T-helper 1 cell treated with Interleukin-12 subunit alpha and Interleukin-12 subunit beta and Interleukin-4 antibody, amounts not matched to agents 30 μg/mL and 1 μg/mL, for 36 hours (primary cell): ENCODE data around the gene SCAP.
"Not testable (repeated sequence)": the region's sequence is repeated elsewhere in the genome, so short reads cannot be mapped to it uniquely, and the experiment has no call there.

Experiments
- H3K27ac Mint-ChIP-seq: one replicate; pipeline ENCODE4 v1.8.0; 2021; ENCODE audit warnings: mild to moderate bottlenecking, mixed read lengths
- H3K27me3 Mint-ChIP-seq: one replicate; pipeline ENCODE4 v1.8.0; 2021; ENCODE audit warnings: low read depth, mixed read lengths
- H3K36me3 Mint-ChIP-seq: one replicate; pipeline ENCODE4 v1.8.0; 2021; ENCODE audit warnings: low read depth, mixed read lengths
- H3K4me1 Mint-ChIP-seq: one replicate; pipeline ENCODE4 v1.8.0; 2021; ENCODE audit warnings: low read depth, mixed read lengths
- H3K4me3 Mint-ChIP-seq: one replicate; pipeline ENCODE4 v1.8.0; 2021; ENCODE audit warnings: mild to moderate bottlenecking, moderate library complexity, mixed read lengths
- H3K9me3 Mint-ChIP-seq: one replicate; pipeline ENCODE4 v1.8.0; 2021; ENCODE audit warnings: mixed read lengths

SCAP gene

GRCh38 chr3:47468315-47468714 lies 7.4 kb downstream of the SCAP start:
- H3K27ac Mint-ChIP-seq, H3K9me3 Mint-ChIP-seq, H3K4me3 Mint-ChIP-seq, H3K27me3 Mint-ChIP-seq: not testable (repeated sequence)
- Mint-ChIP-seq H3K4me1 (peaks cover 10% of the 10 kb centered on the region), H3K36me3 (peaks cover 21% of the 10 kb centered on the region)

- no peaks in the 10 kb centered on the region for H3K27me3 Mint-ChIP-seq
- H3K9me3 Mint-ChIP-seq: peaks cover 7% of the 10 kb centered on the region
- H3K4me1 Mint-ChIP-seq: peaks cover 13% of the 10 kb centered on the region
- H3K27ac Mint-ChIP-seq: no peak overlapping the region
- peaks cover 23% of the 10 kb centered on the region for H3K36me3 Mint-ChIP-seq
- H3K4me3 Mint-ChIP-seq: no peak overlapping the region
These were observed 11.2 kb downstream of the SCAP start for GRCh38 chr3:47464588-47464987.

- not testable (repeated sequence) for H3K4me3 Mint-ChIP-seq, H3K27me3 Mint-ChIP-seq, H3K27ac Mint-ChIP-seq, H3K9me3 Mint-ChIP-seq, H3K36me3 Mint-ChIP-seq
- H3K4me1 Mint-ChIP-seq: peaks cover 12% of the 10 kb centered on the region
These were observed 16.1 kb downstream of the SCAP start for GRCh38 chr3:47459534-47460085.

- Mint-ChIP-seq H3K9me3 (peaks cover 7% of the 10 kb centered on the region), H3K36me3 (peaks cover 8% of the 10 kb centered on the region), H3K27ac (no peak overlapping the region), H3K4me1 (peaks cover 6% of the 10 kb centered on the region), H3K27me3 (no peaks in the 10 kb centered on the region), H3K4me3 (no peak overlapping the region)
These were observed 18.8 kb downstream of the SCAP start for GRCh38 chr3:47456984-47457383.

GRCh38 chr3:47455806-47456452 lies 19.8 kb downstream of the SCAP start:
- Mint-ChIP-seq H3K9me3 (peaks cover 9% of the 10 kb centered on the region), H3K36me3 (peaks cover 9% of the 10 kb centered on the region), H3K27ac (no peak overlapping the region), H3K27me3 (no peaks in the 10 kb centered on the region), H3K4me3 (no peak overlapping the region), H3K4me1 (peaks cover 10% of the 10 kb centered on the region)

- Mint-ChIP-seq H3K27ac (no peak overlapping the region), H3K4me3 (no peak overlapping the region), H3K4me1 (peaks cover 6% of the 10 kb centered on the region), H3K36me3 (peaks cover 11% of the 10 kb centered on the region), H3K9me3 (peaks cover 14% of the 10 kb centered on the region), H3K27me3 (no peaks in the 10 kb centered on the region)
These were observed 23.1 kb downstream of the SCAP start for GRCh38 chr3:47452453-47453215.

GRCh38 chr3:47444103-47444502 lies 31.6 kb downstream of the SCAP start:
- Mint-ChIP-seq H3K27ac (no peak overlapping the region), H3K9me3 (peaks cover 11% of the 10 kb centered on the region), H3K4me1 (peaks cover 2% of the 10 kb centered on the region), H3K27me3 (no peaks in the 10 kb centered on the region), H3K4me3 (no peak overlapping the region), H3K36me3 (peaks cover 20% of the 10 kb centered on the region)

GRCh38 chr3:47443611-47443995 lies 32.1 kb downstream of the SCAP start:
- Mint-ChIP-seq H3K4me3 (no peak overlapping the region), H3K9me3 (peaks cover 8% of the 10 kb centered on the region), H3K36me3 (peaks cover 18% of the 10 kb centered on the region), H3K27ac (no peak overlapping the region), H3K27me3 (no peaks in the 10 kb centered on the region), H3K4me1 (peaks cover 2% of the 10 kb centered on the region)

GRCh38 chr3:47441796-47442551 lies 33.8 kb downstream of the SCAP start:
- Mint-ChIP-seq H3K27ac (no peak overlapping the region), H3K4me3 (no peak overlapping the region), H3K27me3 (no peaks in the 10 kb centered on the region), H3K9me3 (no peaks in the 10 kb centered on the region), H3K36me3 (peaks cover 17% of the 10 kb centered on the region), H3K4me1 (peaks cover 2% of the 10 kb centered on the region)

GRCh38 chr3:47440131-47440530 lies 35.6 kb downstream of the SCAP start:
- no peak overlapping the region for H3K4me3 Mint-ChIP-seq
- no peak overlapping the region for H3K27ac Mint-ChIP-seq
- H3K4me1 Mint-ChIP-seq: peaks cover 2% of the 10 kb centered on the region
- no peaks in the 10 kb centered on the region for H3K9me3 Mint-ChIP-seq
- peaks cover 15% of the 10 kb centered on the region for H3K36me3 Mint-ChIP-seq
- no peaks in the 10 kb centered on the region for H3K27me3 Mint-ChIP-seq

GRCh38 chr3:47436180-47436579 lies 39.6 kb downstream of the SCAP start:
- H3K27me3 Mint-ChIP-seq: no peaks in the 10 kb centered on the region
- H3K4me3 Mint-ChIP-seq: no peak overlapping the region
- H3K4me1 Mint-ChIP-seq: peaks cover 4% of the 10 kb centered on the region
- H3K27ac Mint-ChIP-seq: no peak overlapping the region
- peaks cover 23% of the 10 kb centered on the region for H3K36me3 Mint-ChIP-seq
- H3K9me3 Mint-ChIP-seq: no peaks in the 10 kb centered on the region

GRCh38 chr3:47434849-47435248 lies 40.9 kb downstream of the SCAP start:
- H3K4me3 Mint-ChIP-seq: no peak overlapping the region
- peaks cover 5% of the 10 kb centered on the region for H3K4me1 Mint-ChIP-seq
- H3K27ac Mint-ChIP-seq: no peak overlapping the region
- no peaks in the 10 kb centered on the region for H3K27me3 Mint-ChIP-seq
- peaks cover 21% of the 10 kb centered on the region for H3K36me3 Mint-ChIP-seq
- H3K9me3 Mint-ChIP-seq: no peaks in the 10 kb centered on the region

GRCh38 chr3:47433796-47434195 lies 41.9 kb downstream of the SCAP start:
- H3K9me3 Mint-ChIP-seq: no peaks in the 10 kb centered on the region
- peaks cover 19% of the 10 kb centered on the region for H3K36me3 Mint-ChIP-seq
- H3K4me3 Mint-ChIP-seq: no peak overlapping the region
- peaks cover 7% of the 10 kb centered on the region for H3K4me1 Mint-ChIP-seq
- H3K27ac Mint-ChIP-seq: no peak overlapping the region
- H3K27me3 Mint-ChIP-seq: no peaks in the 10 kb centered on the region

GRCh38 chr3:47432673-47433072 lies 43.1 kb downstream of the SCAP start:
- no peaks in the 10 kb centered on the region for H3K27me3 Mint-ChIP-seq
- peaks cover 17% of the 10 kb centered on the region for H3K36me3 Mint-ChIP-seq
- no peaks in the 10 kb centered on the region for H3K9me3 Mint-ChIP-seq
- H3K4me3 Mint-ChIP-seq: no peak overlapping the region
- no peak overlapping the region for H3K27ac Mint-ChIP-seq
- peaks cover 8% of the 10 kb centered on the region for H3K4me1 Mint-ChIP-seq
